GM12875 (cell line): ENCODE measurements around the gene HEXIM2.

Source experiments
- H3K4me3 ChIP-seq: one replicate; pipeline ENCODE4 v1.5.1; 2011; ENCODE audit warnings: low read depth, low read length, control low read depth
- TF ChIP-seq, protein P1 (sequence below): IDR thresholded peaks from 2 replicates; pipeline ENCODE4 v1.5.1; 2011; ENCODE audit warnings: low read depth, mild to moderate bottlenecking, control low read depth, inconsistent platforms, low read length, moderate library complexity, borderline replicate concordance; ENCODE audit not compliant: insufficient read depth

The HEXIM2 gene

DNA sequence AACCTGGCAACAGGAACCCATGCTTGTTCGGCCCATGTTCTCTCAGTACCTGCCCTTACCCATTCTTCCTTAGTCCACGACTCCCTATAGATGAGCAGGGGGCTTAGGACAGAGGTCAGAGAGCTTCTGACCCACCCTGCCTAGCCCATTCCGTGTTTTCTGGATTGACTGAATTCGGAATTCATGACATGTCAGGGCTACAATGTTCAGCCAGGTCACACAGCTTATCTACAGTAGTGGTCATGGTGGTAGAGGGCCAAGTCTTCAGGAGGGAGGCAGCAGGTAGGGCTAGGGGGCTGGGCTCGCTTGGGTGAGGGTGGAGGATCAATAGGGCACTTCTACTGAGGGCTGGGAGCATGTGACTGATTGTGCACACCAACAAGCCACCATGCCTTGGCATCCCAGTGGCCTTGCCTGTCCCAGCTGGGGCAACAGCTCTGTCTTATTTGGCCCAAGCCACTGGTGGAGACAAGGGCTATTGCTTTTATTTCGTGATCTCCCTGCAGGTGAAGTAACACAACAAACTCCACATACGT, 3.1 kb downstream of the HEXIM2 start:
- H3K4me3 ChIP-seq: no peak overlapping the region
- TF ChIP-seq, protein P1, sequence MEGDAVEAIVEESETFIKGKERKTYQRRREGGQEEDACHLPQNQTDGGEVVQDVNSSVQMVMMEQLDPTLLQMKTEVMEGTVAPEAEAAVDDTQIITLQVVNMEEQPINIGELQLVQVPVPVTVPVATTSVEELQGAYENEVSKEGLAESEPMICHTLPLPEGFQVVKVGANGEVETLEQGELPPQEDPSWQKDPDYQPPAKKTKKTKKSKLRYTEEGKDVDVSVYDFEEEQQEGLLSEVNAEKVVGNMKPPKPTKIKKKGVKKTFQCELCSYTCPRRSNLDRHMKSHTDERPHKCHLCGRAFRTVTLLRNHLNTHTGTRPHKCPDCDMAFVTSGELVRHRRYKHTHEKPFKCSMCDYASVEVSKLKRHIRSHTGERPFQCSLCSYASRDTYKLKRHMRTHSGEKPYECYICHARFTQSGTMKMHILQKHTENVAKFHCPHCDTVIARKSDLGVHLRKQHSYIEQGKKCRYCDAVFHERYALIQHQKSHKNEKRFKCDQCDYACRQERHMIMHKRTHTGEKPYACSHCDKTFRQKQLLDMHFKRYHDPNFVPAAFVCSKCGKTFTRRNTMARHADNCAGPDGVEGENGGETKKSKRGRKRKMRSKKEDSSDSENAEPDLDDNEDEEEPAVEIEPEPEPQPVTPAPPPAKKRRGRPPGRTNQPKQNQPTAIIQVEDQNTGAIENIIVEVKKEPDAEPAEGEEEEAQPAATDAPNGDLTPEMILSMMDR: no peak

DNA sequence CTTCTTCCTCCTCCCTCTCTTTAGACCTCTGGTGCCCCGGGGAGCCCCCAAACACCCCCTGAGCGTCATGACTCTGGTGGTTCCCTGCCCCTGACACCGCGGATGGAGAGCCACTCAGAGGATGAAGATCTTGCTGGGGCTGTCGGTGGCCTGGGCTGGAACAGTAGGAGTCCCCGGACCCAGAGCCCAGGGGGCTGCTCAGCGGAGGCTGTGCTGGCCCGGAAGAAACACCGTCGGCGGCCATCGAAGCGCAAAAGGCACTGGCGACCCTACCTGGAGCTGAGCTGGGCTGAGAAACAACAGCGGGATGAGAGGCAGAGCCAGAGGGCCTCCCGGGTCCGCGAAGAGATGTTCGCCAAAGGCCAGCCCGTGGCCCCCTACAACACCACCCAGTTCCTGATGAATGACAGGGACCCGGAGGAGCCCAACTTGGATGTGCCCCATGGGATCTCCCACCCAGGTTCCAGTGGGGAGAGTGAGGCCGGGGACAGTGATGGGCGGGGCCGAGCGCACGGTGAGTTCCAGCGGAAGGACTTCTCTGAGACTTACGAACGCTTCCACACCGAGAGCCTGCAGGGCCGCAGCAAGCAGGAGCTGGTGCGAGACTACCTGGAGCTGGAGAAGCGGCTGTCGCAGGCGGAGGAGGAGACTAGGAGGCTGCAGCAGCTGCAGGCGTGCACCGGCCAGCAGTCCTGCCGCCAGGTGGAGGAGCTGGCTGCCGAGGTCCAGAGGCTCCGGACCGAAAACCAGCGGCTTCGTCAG, 7.5 kb downstream of the HEXIM2 start:
- H3K4me3 ChIP-seq: no peak overlapping the region
- TF ChIP-seq, protein P1: no peak

DNA sequence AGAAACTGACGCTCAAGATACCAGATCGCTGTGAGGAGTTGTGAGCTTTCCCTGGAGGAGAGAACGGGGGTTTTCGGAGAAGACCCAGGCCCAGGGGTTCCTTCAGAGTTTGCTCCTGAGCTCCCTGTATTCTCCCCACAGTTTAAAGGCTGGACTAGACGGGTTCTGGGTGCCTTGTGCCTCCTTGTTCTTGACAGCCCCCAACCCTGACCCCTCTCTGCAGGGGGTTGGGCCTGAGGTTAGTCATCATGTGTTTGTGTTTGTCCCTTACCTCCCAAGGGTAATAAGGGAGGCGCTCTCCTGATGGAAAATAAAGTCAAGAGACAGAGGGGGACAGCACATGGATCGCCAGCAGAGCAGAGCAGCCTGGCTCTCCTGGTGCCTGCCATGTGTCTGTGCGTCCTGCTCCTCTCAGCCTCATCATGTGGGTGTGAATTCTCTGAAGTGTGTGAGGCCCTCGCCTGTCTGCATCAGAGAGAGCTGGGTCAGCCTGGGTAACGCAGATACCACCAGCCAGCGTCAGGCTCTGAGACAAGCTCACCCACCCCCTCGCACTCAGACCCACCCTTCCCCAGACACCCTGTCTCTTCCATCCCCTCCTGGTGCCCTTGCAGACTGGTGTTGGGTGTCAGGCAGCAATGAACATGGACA, 8.7 kb downstream of the HEXIM2 start:
- TF ChIP-seq, protein P1: no peak
- H3K4me3 ChIP-seq: no peak overlapping the region

DNA sequence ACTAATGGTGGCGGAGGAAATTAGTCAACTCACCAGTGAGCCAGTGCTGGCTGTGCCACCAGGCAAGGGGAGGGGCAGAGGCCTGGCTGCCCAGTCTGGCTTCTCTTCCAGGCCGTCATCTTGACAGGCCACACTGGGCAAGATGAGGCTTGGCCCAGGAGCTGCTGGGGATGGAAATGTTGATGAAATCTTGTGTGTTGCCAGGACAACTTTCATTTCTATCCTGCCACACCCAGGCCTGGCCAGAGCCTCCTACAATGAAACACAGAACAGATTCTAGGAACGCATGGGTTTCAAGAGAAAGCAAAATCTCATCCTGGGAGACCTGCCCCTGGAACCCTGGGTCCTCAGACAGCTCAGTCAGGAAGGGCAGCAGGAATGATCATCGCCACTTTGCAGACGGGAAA, 9.3 kb downstream of the HEXIM2 start:
- TF ChIP-seq, protein P1: no peak
- no peak overlapping the region for H3K4me3 ChIP-seq

DNA sequence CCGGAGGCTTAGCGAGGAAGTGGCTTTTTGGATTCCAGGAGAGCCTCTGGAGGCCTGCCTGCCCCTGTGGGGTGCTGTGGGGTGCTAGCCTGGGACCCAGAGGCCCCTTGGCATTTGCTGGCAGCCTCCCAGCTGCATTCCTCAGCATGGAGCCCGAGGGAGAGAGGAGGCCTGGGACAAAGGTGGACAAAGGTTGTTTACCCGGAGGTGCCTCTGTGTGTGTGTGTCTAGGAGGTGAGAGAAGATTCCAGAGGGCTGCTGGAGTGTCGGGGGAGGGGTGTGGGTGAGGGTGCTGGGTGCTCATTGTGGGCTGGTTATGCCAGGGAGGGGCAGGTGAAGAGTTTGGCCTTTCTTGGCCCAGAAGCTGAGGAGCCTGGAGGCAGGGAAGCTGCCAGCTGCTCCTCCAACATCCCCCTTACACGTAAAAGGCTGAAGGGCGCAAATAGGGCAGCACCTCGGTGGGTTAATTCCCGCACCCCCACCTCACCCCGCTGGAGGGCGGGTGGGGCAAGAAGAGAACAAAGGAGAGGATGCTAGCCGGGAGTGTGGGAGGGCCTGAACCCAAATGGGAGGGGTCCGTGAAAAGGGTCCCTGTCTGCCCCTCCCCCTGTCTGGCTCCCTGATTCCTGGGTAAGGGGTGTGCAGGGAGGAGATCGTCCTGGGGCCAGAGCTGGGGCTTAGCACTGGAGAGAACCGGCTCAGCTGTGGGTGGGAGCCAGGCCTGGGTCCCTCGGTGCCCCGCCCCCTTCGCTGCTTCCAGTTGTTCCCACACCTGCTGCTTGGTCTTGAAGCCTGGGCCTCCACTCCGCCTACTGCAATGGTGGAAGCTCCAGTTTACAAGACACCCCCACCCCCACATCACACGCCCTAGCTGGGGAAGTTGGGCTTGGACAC, 9.9 kb downstream of the HEXIM2 start:
- TF ChIP-seq, protein P1: no peak
- no peak overlapping the region for H3K4me3 ChIP-seq

DNA sequence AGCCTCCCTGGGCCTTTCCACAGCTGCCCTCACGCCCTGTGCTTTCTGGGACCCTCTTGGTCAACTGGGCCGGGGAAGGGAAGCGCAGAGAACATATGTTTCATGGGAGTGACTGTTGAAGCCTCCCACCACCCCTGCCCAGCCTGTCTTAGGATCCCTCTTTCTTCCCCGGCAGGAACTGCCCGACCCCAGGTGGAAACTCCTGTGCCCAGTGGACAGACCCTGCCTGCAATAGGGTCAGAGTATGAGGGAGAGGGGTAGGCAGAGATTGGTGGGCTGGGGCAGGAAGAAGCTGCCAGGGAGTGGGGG, 10.5 kb downstream of the HEXIM2 start:
- H3K4me3 ChIP-seq: no peak overlapping the region
- TF ChIP-seq, protein P1: no peak
